ENCODE results near the gene SH2D7. TPM values are rescaled to one million over a fixed set of nuclear protein-coding genes. Genes with fewer than 3 reads are reported as not detected.

The SH2D7 gene
- polyA plus RNA-seq, 1 of the 3 experiments (the other 2 are of a cell fraction): not detected

- Histone ChIP-seq H3F3A (replicated peaks; ENCODE audit: insufficient read depth) (peaks cover 6% of the 10 kb centered on the region), H3K4me3 (ENCODE audit: low read depth in 2 of 2, low read length in 1 of 2) (peak overlapping the region; percentile 68 to 81), H4K20me1 (ENCODE audit: insufficient read depth) (no peaks in the 10 kb centered on the region), H3K4me1 (ENCODE audit: control insufficient read depth in 1 of 2, insufficient read depth in 2 of 2, low read depth in 1 of 2, low read length in 1 of 2) (peaks cover 0 to 7% of the 10 kb centered on the region in 2 experiments; a peak in 1 of 4 replicates), H3K27ac (ENCODE audit: low read depth in 2 of 2, low read length in 1 of 2) (peak overlapping the region in 1 of 2 experiments; percentile 29; a peak in 2 of 4 replicates), H3K79me2 (ENCODE audit: insufficient read depth) (no peaks in the 10 kb centered on the region), H3K9ac (peak overlapping the region; percentile 36; the same call in 1 of the 2 replicates), H3K36me3 (replicated peaks in 1 of 2; ENCODE audit: control insufficient read depth in 1 of 2, insufficient read depth in 2 of 2, low read length in 1 of 2) (no peaks in the 10 kb centered on the region), H3K4me2 (peak overlapping the region; percentile 81), H2AFZ (ENCODE audit: low read depth) (peak overlapping the region; percentile 63; the same call in 1 of the 2 replicates), H3K9me3 (no peaks in the 10 kb centered on the region), H3K9me2 (no peaks in the 10 kb centered on the region), H3K27me3 (ENCODE audit: insufficient read depth) (no peaks in the 10 kb centered on the region)
- ChIA-PET CTCF (interaction anchor here (0.6 to 8.4 kb wide), 20 partner anchors 9 to 196 kb away, joined by 3 to 72 read pairs (median 4); partner anchors contain the start of genes IDH3A and SKIC8), POLR2A (interaction anchor here (0.6 to 2.0 kb wide), 3 partner anchors 19 to 816 kb away, joined by 3 to 9 read pairs (median 6); partner anchors contain the start of gene IDH3A)
- TF ChIP-seq TEAD4 (IDR thresholded peaks at IDR 0.05; ENCODE audit: borderline replicate concordance, insufficient read depth): no peak
- no peak for TF ChIP-seq USF2 (IDR thresholded peaks at IDR 0.05; ENCODE audit: borderline replicate concordance, low read depth, low read length)
- no peak for TF ChIP-seq FOSL2 (IDR thresholded peaks at IDR 0.05; ENCODE audit: borderline replicate concordance, low read depth)
- TF ChIP-seq, protein P1, sequence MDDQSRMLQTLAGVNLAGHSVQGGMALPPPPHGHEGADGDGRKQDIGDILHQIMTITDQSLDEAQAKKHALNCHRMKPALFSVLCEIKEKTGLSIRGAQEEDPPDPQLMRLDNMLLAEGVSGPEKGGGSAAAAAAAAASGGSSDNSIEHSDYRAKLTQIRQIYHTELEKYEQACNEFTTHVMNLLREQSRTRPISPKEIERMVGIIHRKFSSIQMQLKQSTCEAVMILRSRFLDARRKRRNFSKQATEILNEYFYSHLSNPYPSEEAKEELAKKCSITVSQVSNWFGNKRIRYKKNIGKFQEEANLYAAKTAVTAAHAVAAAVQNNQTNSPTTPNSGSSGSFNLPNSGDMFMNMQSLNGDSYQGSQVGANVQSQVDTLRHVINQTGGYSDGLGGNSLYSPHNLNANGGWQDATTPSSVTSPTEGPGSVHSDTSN (IDR thresholded peaks at IDR 0.05): no peak
- TF ChIP-seq, protein P2, sequence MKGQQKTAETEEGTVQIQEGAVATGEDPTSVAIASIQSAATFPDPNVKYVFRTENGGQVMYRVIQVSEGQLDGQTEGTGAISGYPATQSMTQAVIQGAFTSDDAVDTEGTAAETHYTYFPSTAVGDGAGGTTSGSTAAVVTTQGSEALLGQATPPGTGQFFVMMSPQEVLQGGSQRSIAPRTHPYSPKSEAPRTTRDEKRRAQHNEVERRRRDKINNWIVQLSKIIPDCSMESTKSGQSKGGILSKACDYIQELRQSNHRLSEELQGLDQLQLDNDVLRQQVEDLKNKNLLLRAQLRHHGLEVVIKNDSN (IDR thresholded peaks at IDR 0.05; ENCODE audit: borderline replicate concordance, low read depth): no peak
- TF ChIP-seq RFX5 (IDR thresholded peaks at IDR 0.05; ENCODE audit: low read length): no peak
- TF ChIP-seq RXRA (IDR thresholded peaks at IDR 0.05; ENCODE audit: borderline replicate concordance, low read depth): no peak
- no peak for TF ChIP-seq NFIC (IDR thresholded peaks at IDR 0.05; ENCODE audit: borderline replicate concordance)
- TF ChIP-seq REST (IDR thresholded peaks at IDR 0.05; ENCODE audit: low read depth, low read length): no peak
- no peak for TF ChIP-seq EP300 (IDR thresholded peaks at IDR 0.05; ENCODE audit: borderline replicate concordance in 1 of 2, low read depth in 1 of 2, low read length in 1 of 2)
- no peak for TF ChIP-seq YY1 (IDR thresholded peaks at IDR 0.05; ENCODE audit: low read depth)
- no peak for TF ChIP-seq TCF12 (IDR thresholded peaks at IDR 0.05)
- no peak for TF ChIP-seq ZBTB33 (IDR thresholded peaks at IDR 0.05; ENCODE audit: borderline replicate concordance, low read depth)
- TF ChIP-seq FOXJ3 (CRISPR knock-in tag; IDR thresholded peaks at IDR 0.05): no peak
- 38% methylated on average over 29 of the region's 51 CpGs for WGBS (ENCODE audit: low lambda C conversion rate)
- peak; percentile 47 for DNase-seq
Measured at GRCh38 chr15:78130466-78131294, 38.3 kb downstream of the SH2D7 start.

Measured in SK-N-SH (cell line).